K562 (cell line): ENCODE results near the gene OSTF1. TPM values are rescaled to one million over a fixed set of nuclear protein-coding genes. Genes with fewer than 3 reads are reported as not detected.

Experiments
- CBFA2T3 ChIP-seq: fragments of 450-650 bp; IDR thresholded peaks from 2 replicates; pipeline ENCODE4 v1.6.1; 2017
- CEBPB ChIP-seq: fragments of 450-650 bp; IDR thresholded peaks from 2 replicates; pipeline ENCODE4 v1.6.1; 2016; ENCODE audit warnings: missing genetic modification characterization, missing compliant biosample characterization
- DMBX1 ChIP-seq: fragments of 250-450 bp; sonication (Bioruptor Pico); IDR thresholded peaks from 2 replicates; pipeline ENCODE4 v1.8.0; 2022; ENCODE audit warnings: inconsistent platforms, mild to moderate bottlenecking, moderate library complexity, borderline replicate concordance
- DPF2 ChIP-seq: fragments of 450-650 bp; IDR thresholded peaks from 2 replicates; pipeline ENCODE4 v1.6.1; 2016
- E2F3 ChIP-seq: fragments of 250-450 bp; sonication (Bioruptor Pico); IDR thresholded peaks from 2 replicates; pipeline ENCODE4 v1.4.0; 2020; ENCODE audit warnings: mild to moderate bottlenecking
- GABPA ChIP-seq: fragments of 200-800 bp; sonication (Bioruptor generic); conservative IDR thresholded peaks from 2 replicates; pipeline ENCODE4 v1.6.1; 2016; ENCODE audit warnings: low read depth, missing genetic modification characterization, missing compliant biosample characterization
- GTF2B ChIP-seq: IDR thresholded peaks from 2 replicates; pipeline ENCODE4 v1.6.1; 2011; ENCODE audit not compliant: insufficient read length; ENCODE audit errors: extremely low read depth
- HDAC1 ChIP-seq, 2 experiments: fragments of 450-650 bp; IDR thresholded peaks; 2 replicates each; pipeline ENCODE4 v1.6.1; 2016 to 2017; ENCODE audit warnings: inconsistent platforms in 1 of 2, mild to moderate bottlenecking in 1 of 2, moderate library complexity in 1 of 2
- MAFG ChIP-seq: fragments of 450-650 bp; conservative IDR thresholded peaks from 2 replicates; pipeline ENCODE4 v1.6.1; 2016; ENCODE audit warnings: missing genetic modification characterization, missing compliant biosample characterization
- NCOR1 ChIP-seq: fragments of 450-650 bp; IDR thresholded peaks from 2 replicates; pipeline ENCODE4 v1.6.1; 2016; ENCODE audit warnings: mild to moderate bottlenecking, moderate library complexity
- PHF20 ChIP-seq: fragments of 450-650 bp; IDR thresholded peaks from 2 replicates; pipeline ENCODE4 v1.6.1; 2018; ENCODE audit not compliant: partially characterized antibody
- PTRF ChIP-seq: fragments of 450-650 bp; IDR thresholded peaks from 2 replicates; pipeline ENCODE4 v1.6.1; 2016; ENCODE audit warnings: mild to moderate bottlenecking, missing genetic modification characterization, missing compliant biosample characterization
- SMARCA5 ChIP-seq: fragments of 450-650 bp; IDR thresholded peaks from 2 replicates; pipeline ENCODE4 v1.6.1; 2016
- SRSF9 ChIP-seq: fragments of 200-400 bp; formaldehyde crosslinking; IDR thresholded peaks from 2 replicates; pipeline ENCODE4 v1.6.1; 2017; ENCODE audit warnings: low read depth, low read length, borderline replicate concordance
- TAL1 ChIP-seq: fragments of 450-650 bp; IDR thresholded peaks from 2 replicates; pipeline ENCODE4 v1.6.1; 2016; ENCODE audit warnings: mild to moderate bottlenecking
- ZSCAN29 ChIP-seq: fragments of 450-650 bp; IDR thresholded peaks from 2 replicates; pipeline ENCODE4 v1.6.1; 2017
- polyA plus RNA-seq, 8 experiments: library from polyadenylated mRNA; depleted of rRNA in 4 of 8; stranded (reverse) in 5 of 8; unstranded in 3 of 8; fragments of >200 nt; fragmentation: Nextera tagmentation in 2 of 8; fragmentation: Illumina TruSeq in 1 of 8; extraction: Ambion mirVana in 2 of 8; extraction: Trizol in 1 of 8; gene quantifications; 2 replicates each; pipeline versions ENCODE4 v1.2.1 to v1.2.3, GENCODE V29; 2011 to 2014; ENCODE audit warnings: inconsistent platforms in 1 of 8, missing spikeins in 1 of 8
- total RNA-seq, 7 experiments: library from RNA; depleted of rRNA in 6 of 7; stranded (reverse); fragments of >200 nt in 6 of 7; fragmentation: Illumina TruSeq in 2 of 7; extraction: Trizol in 2 of 7; gene quantifications; 2 replicates each; pipeline versions ENCODE4 v1.2.1 to v1.2.3, GENCODE V29; 2011 to 2021; ENCODE audit warnings: low replicate concordance in 1 of 7
- TF ChIP-seq, protein P1 (sequence below): fragments of 450-650 bp; formaldehyde crosslinking; IDR thresholded peaks from 2 replicates; pipeline ENCODE4 v1.4.0; 2022; ENCODE audit warnings: missing genetic modification characterization
- TF ChIP-seq, protein P2 (sequence below): fragments of 250-450 bp; sonication (Bioruptor Pico); IDR thresholded peaks from 2 replicates; pipeline ENCODE4 v1.4.0; 2020; ENCODE audit warnings: mild to moderate bottlenecking

The OSTF1 gene
- total and polyA plus RNA-seq, 9 of the 15 experiments (the other 6 are each of a cell fraction or from before 2014, with no cell fraction given) = 15.0 to 37.3 (median 23.0) TPM

GRCh38 chr9:75084081-75084672 is 4.1 kb upstream of the OSTF1 start (continued):
- no peak for TF ChIP-seq GTF2B
- TF ChIP-seq TAL1 = 0 out of 2 replicates have a peak, but pooled peaks have one; percentile 10
- TF ChIP-seq, protein P1, sequence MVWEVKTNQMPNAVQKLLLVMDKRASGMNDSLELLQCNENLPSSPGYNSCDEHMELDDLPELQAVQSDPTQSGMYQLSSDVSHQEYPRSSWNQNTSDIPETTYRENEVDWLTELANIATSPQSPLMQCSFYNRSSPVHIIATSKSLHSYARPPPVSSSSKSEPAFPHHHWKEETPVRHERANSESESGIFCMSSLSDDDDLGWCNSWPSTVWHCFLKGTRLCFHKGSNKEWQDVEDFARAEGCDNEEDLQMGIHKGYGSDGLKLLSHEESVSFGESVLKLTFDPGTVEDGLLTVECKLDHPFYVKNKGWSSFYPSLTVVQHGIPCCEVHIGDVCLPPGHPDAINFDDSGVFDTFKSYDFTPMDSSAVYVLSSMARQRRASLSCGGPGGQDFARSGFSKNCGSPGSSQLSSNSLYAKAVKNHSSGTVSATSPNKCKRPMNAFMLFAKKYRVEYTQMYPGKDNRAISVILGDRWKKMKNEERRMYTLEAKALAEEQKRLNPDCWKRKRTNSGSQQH (CRISPR knock-in tag) = no peak
- TF ChIP-seq, protein P2, sequence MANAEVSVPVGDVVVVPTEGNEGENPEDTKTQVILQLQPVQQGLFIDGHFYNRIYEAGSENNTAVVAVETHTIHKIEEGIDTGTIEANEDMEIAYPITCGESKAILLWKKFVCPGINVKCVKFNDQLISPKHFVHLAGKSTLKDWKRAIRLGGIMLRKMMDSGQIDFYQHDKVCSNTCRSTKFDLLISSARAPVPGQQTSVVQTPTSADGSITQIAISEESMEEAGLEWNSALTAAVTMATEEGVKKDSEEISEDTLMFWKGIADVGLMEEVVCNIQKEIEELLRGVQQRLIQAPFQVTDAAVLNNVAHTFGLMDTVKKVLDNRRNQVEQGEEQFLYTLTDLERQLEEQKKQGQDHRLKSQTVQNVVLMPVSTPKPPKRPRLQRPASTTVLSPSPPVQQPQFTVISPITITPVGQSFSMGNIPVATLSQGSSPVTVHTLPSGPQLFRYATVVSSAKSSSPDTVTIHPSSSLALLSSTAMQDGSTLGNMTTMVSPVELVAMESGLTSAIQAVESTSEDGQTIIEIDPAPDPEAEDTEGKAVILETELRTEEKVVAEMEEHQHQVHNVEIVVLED (CRISPR knock-in tag) = no peak
- TF ChIP-seq DMBX1 (CRISPR knock-in tag) = no peak
- TF ChIP-seq SMARCA5 = no peak
- TF ChIP-seq PTRF (tag) = no peak
- TF ChIP-seq GABPA = no peak
- no peak for TF ChIP-seq PHF20
- TF ChIP-seq E2F3 (CRISPR knock-in tag) = no peak
- TF ChIP-seq HDAC1 (IDR thresholded peaks at IDR 0.05) = no peak
- no peak for TF ChIP-seq ZSCAN29
- no peak for TF ChIP-seq SRSF9
- peak; percentile 45; the same call in 1 of the 2 replicates for TF ChIP-seq CEBPB
- TF ChIP-seq CBFA2T3 = peak; percentile 52
- peak; percentile 24; the same call in 1 of the 2 replicates for TF ChIP-seq NCOR1
- peak; percentile 30; the same call in 1 of the 2 replicates for TF ChIP-seq DPF2
- TF ChIP-seq MAFG (tag) = no peak
